GM21381 (cell line): ENCODE data around the gene CNTNAP1.

Experiments used
- ATAC-seq: cut with Tn5 transposase; IDR thresholded peaks from one replicate; pipeline ENCODE4 v1.9.1; 2021; ENCODE audit warnings: mild to moderate bottlenecking, moderate library complexity; ENCODE audit not compliant: unreplicated experiment

Gene CNTNAP1

GRCh38 chr17:42669977-42670788 lies 12.1 kb upstream of the CNTNAP1 start:
- no peak for ATAC-seq

GRCh38 chr17:42670789-42671657 lies 11.3 kb upstream of the CNTNAP1 start:
- ATAC-seq = no peak

- no peak for ATAC-seq
These were observed 10.3 kb upstream of the CNTNAP1 start for GRCh38 chr17:42672038-42672437.

GRCh38 chr17:42673266-42673884 lies 9.0 kb upstream of the CNTNAP1 start:
- ATAC-seq = no peak

- no peak for ATAC-seq
These were observed 8.2 kb upstream of the CNTNAP1 start for GRCh38 chr17:42673885-42674754.

- no peak for ATAC-seq
These were observed 7.5 kb upstream of the CNTNAP1 start for GRCh38 chr17:42674755-42675347.

- no peak for ATAC-seq
These were observed 6.9 kb upstream of the CNTNAP1 start for GRCh38 chr17:42675348-42675964.

- no peak for ATAC-seq
These were observed 6.3 kb upstream of the CNTNAP1 start for GRCh38 chr17:42675965-42676423.

- no peak for ATAC-seq
These were observed 5.8 kb upstream of the CNTNAP1 start, which contains the start of gene PLEKHH3 for GRCh38 chr17:42676424-42677011. PLEKHH3 (minus strand) TSS chr17:42676994; CDS start chr17:42676563, 431 bp downstream.

- peak; percentile 60 for ATAC-seq
These were observed 5.1 kb upstream of the CNTNAP1 start for GRCh38 chr17:42677012-42677857.

GRCh38 chr17:42677921-42678781 lies 4.2 kb upstream of the CNTNAP1 start:
- peak; percentile 20 for ATAC-seq

GRCh38 chr17:42678951-42679491 lies 3.3 kb upstream of the CNTNAP1 start:
- ATAC-seq = no peak

- no peak for ATAC-seq
These were observed 2.6 kb upstream of the CNTNAP1 start for GRCh38 chr17:42679492-42680330.

- no peak for ATAC-seq
These were observed 2.0 kb upstream of the CNTNAP1 start for GRCh38 chr17:42680331-42680808.

- no peak for ATAC-seq
These were observed 532 bp downstream of the CNTNAP1 start for GRCh38 chr17:42682722-42683403.
